Large intestine (tissue), 12 donors: ENCODE results near the gene LEMD1. TPM values are rescaled to one million over a fixed set of nuclear protein-coding genes. Genes with fewer than 3 reads are reported as not detected.

Experiments
- DNase-seq, 2 donors: peaks; one replicate each; pipeline versions ENCODE4 v3.0.0 to v3.0.0-alpha.2; 2013
- H3K27ac ChIP-seq: one replicate; pipeline ENCODE4 v1.5.1; 2013; ENCODE audit warnings: low read length
- H3K27me3 ChIP-seq: 2 replicates; pipeline ENCODE4 v1.6.1; 2013; ENCODE audit warnings: low read length; ENCODE audit not compliant: control insufficient read depth, insufficient read depth
- H3K36me3 ChIP-seq: 2 replicates; pipeline ENCODE4 v1.6.1; 2013; ENCODE audit warnings: low read length; ENCODE audit not compliant: control insufficient read depth, insufficient read depth
- H3K4me1 ChIP-seq: one replicate; pipeline ENCODE4 v1.6.1; 2013; ENCODE audit warnings: low read length; ENCODE audit not compliant: control insufficient read depth, insufficient read depth
- H3K4me3 ChIP-seq: one replicate; pipeline ENCODE4 v1.5.1; 2013; ENCODE audit warnings: low read length
- H3K9me3 ChIP-seq: one replicate; pipeline ENCODE4 v1.6.1; 2013; ENCODE audit warnings: mild to moderate bottlenecking, low read depth, low read length, moderate library complexity; ENCODE audit not compliant: control insufficient read depth
- WGBS: methylation state at CpG from one replicate; pipeline ENCODE4 v1.1.5; 2013; ENCODE audit warnings: low lambda C conversion rate; ENCODE audit not compliant: insufficient coverage; 5-methylcytosine and 5-hydroxymethylcytosine counted together
- long read RNA-seq, 11 donors: transcript quantifications; one replicate each; lab custom pipeline, GENCODE V29; 2026
- polyA plus RNA-seq: library from polyadenylated mRNA; unstranded; fragments of 120-200 nt; gene quantifications from one replicate; pipeline ENCODE4 v1.2.1, GENCODE V29; 2013

LEMD1 gene
- polyA plus RNA-seq: 1.0 TPM
- long read RNA-seq, donor 1: 0 reads
- long read RNA-seq, donor 2, partial matches to known transcripts: 0 of 1 reads
- long read RNA-seq, donor 2, other reads (novel, unspliced or antisense): 0 of 1 reads
- long read RNA-seq, donor 3: 0 reads
- long read RNA-seq, donor 4: 0 reads
- long read RNA-seq, donor 5: 0 reads
- long read RNA-seq, donor 6: 0 reads
- long read RNA-seq, donor 7: 0 reads
- long read RNA-seq, donor 8: 0 reads
- long read RNA-seq, donor 9: 0 reads
- long read RNA-seq, donor 10: 0 reads
- long read RNA-seq, donor 11: 0 reads

- Histone ChIP-seq H3K27ac (no peak within 1 kb of the TSS), H3K4me1 (no peaks in the 10 kb centered on the region), H3K4me3 (no peak within 1 kb of the TSS), H3K36me3 (no peaks in the 10 kb centered on the region), H3K27me3 (peaks cover 28% of the 10 kb centered on the region), H3K9me3 (no peaks in the 10 kb centered on the region)
- WGBS: no CpG with 5 or more reads among the region's 2 CpGs
- no peak for DNase-seq
Measured at GRCh38 chr1:205421798-205422197, at the start of gene LEMD1. Gene LEMD1 (minus strand): TSS chr1:205422056. CDS start chr1:205420536, 1,520 bp downstream.

- H3K4me3 ChIP-seq: no peak overlapping the region
- peak in 1 of 2 donors; percentile 69 for DNase-seq
- H3K9me3 ChIP-seq: no peaks in the 10 kb centered on the region
- H3K27ac ChIP-seq: no peak overlapping the region
- no peaks in the 10 kb centered on the region for H3K4me1 ChIP-seq
- no peaks in the 10 kb centered on the region for H3K36me3 ChIP-seq
- WGBS: no CpG with 5 or more reads among the region's 6 CpGs
- peaks cover 42% of the 10 kb centered on the region for H3K27me3 ChIP-seq
Measured at GRCh38 chr1:205470131-205470530, 48.3 kb upstream of the LEMD1 start.

- Histone ChIP-seq H3K36me3 (no peaks in the 10 kb centered on the region), H3K9me3 (no peaks in the 10 kb centered on the region), H3K4me3 (no peak overlapping the region), H3K27ac (no peak overlapping the region), H3K27me3 (peaks cover 32% of the 10 kb centered on the region), H3K4me1 (no peaks in the 10 kb centered on the region)
- no peak for DNase-seq
- 40% methylated on average over 2 of the region's 7 CpGs for WGBS
Measured at GRCh38 chr1:205466595-205467220, 44.9 kb upstream of the LEMD1 start.

- no CpG with 5 or more reads among the region's 2 CpGs for WGBS
- no peaks in the 10 kb centered on the region for H3K36me3 ChIP-seq
- no peak overlapping the region for H3K4me3 ChIP-seq
- peaks cover 42% of the 10 kb centered on the region for H3K27me3 ChIP-seq
- no peaks in the 10 kb centered on the region for H3K9me3 ChIP-seq
- H3K27ac ChIP-seq: no peak overlapping the region
- no peak for DNase-seq
- no peaks in the 10 kb centered on the region for H3K4me1 ChIP-seq
Measured at GRCh38 chr1:205465392-205465791, 43.5 kb upstream of the LEMD1 start.

GRCh38 chr1:205458777-205459566, 37.1 kb upstream of the LEMD1 start:
- Histone ChIP-seq H3K27ac (no peak overlapping the region), H3K9me3 (peaks cover 12% of the 10 kb centered on the region), H3K36me3 (no peaks in the 10 kb centered on the region), H3K4me3 (no peak overlapping the region), H3K27me3 (peaks cover 77% of the 10 kb centered on the region), H3K4me1 (peaks cover 10% of the 10 kb centered on the region)
- WGBS: 30% methylated on average over 2 of the region's 6 CpGs
- peak in 1 of 2 donors; percentile 50 for DNase-seq

- no CpG with 5 or more reads among the region's 74 CpGs for WGBS
- no peak for DNase-seq
- Histone ChIP-seq H3K27ac (no peak overlapping the region), H3K9me3 (peaks cover 12% of the 10 kb centered on the region), H3K4me3 (no peak overlapping the region), H3K4me1 (peaks cover 10% of the 10 kb centered on the region), H3K27me3 (peaks cover 85% of the 10 kb centered on the region), H3K36me3 (no peaks in the 10 kb centered on the region)
Measured at GRCh38 chr1:205456868-205457745, 35.3 kb upstream of the LEMD1 start.

GRCh38 chr1:205456383-205456867, 34.6 kb upstream of the LEMD1 start:
- Histone ChIP-seq H3K27me3 (peaks cover 83% of the 10 kb centered on the region), H3K36me3 (no peaks in the 10 kb centered on the region), H3K4me1 (peaks cover 11% of the 10 kb centered on the region), H3K27ac (no peak overlapping the region), H3K4me3 (peak overlapping the region; percentile 17), H3K9me3 (peaks cover 12% of the 10 kb centered on the region)
- no peak for DNase-seq
- no CpG with 5 or more reads among the region's 47 CpGs for WGBS

- Histone ChIP-seq H3K4me3 (peak within 1 kb of the TSS; percentile 17), H3K27me3 (peaks cover 77% of the 10 kb centered on the region), H3K9me3 (peaks cover 12% of the 10 kb centered on the region), H3K27ac (no peak within 1 kb of the TSS), H3K4me1 (peaks cover 18% of the 10 kb centered on the region), H3K36me3 (no peaks in the 10 kb centered on the region)
- no peak for DNase-seq
- 2% methylated on average over 9 of the region's 53 CpGs for WGBS
Measured at GRCh38 chr1:205455581-205456382, 33.9 kb upstream of the LEMD1 start, which contains the start of gene BLACAT1. Gene BLACAT1 (minus strand): TSS chr1:205456045.

GRCh38 chr1:205454903-205455335, 33.1 kb upstream of the LEMD1 start:
- no peak overlapping the region for H3K27ac ChIP-seq
- peaks cover 73% of the 10 kb centered on the region for H3K27me3 ChIP-seq

More at GRCh38 chr1:205454903-205455335, 33.1 kb upstream of the LEMD1 start:
- Histone ChIP-seq H3K9me3 (peaks cover 12% of the 10 kb centered on the region), H3K4me1 (peaks cover 24% of the 10 kb centered on the region), H3K4me3 (no peak overlapping the region), H3K36me3 (no peaks in the 10 kb centered on the region)
- no peak for DNase-seq
- whole genome bisulfite sequencing: no CpG with 5 or more reads among the region's 6 CpGs
